K562 (cell line): ENCODE results near the gene COPS6. TPM values are rescaled to one million over a fixed set of nuclear protein-coding genes. Genes with fewer than 3 reads are reported as not detected.
"Not testable (repeated sequence)": the region's sequence is repeated elsewhere in the genome, so short reads cannot be mapped to it uniquely, and the experiment has no call there.

Experiments used
- ATAC-seq: fragments of 200-7000 bp; cut with Tn5 transposase; 3 replicates; pipeline ENCODE4 v1.9.1; 2020; ENCODE audit warnings: moderate library complexity
- BruUV-seq: library from RNA; stranded (reverse); fragments of 400-500 nt; replicated peaks from 2 replicates; lab custom pipeline; 2021; lab: Mats Ljungman, UMichigan
- CTCF ChIA-PET: fragments of 300-600 bp; formaldehyde crosslinking; extraction: SDS; loops from one replicate; lab custom pipeline; 2021; ENCODE audit warnings: low intra/inter-chr PET ratio; lab: Yijun Ruan, JAX
- POLR2A ChIA-PET: fragments of 300-600, 350-650 bp; sonication (Branson Sonifier 250); formaldehyde crosslinking; extraction: SDS; loops from one replicate; lab custom pipeline; 2021; ENCODE audit warnings: antibody characterized with exemption, inconsistent platforms; lab: Yijun Ruan, JAX
- DNase-seq, 4 experiments: peaks; one replicate each; pipeline versions ENCODE4 v3.0.0 to v3.0.0-alpha.2; 2011 to 2018; ENCODE audit warnings: low spot score in 3 of 4, mixed read lengths in 3 of 4; ENCODE audit errors: extremely low read depth in 1 of 4
- FAIRE-seq: peaks from 2 replicates; lab custom pipeline; 2011; peaks lifted over from hg19 to GRCh38; lab: Jason Lieb, UNC
- H2AFZ ChIP-seq: 2 replicates; pipeline ENCODE4 v1.6.0; 2011; ENCODE audit warnings: low read depth, low read length, control low read depth, inconsistent platforms
- H3K27ac ChIP-seq: fragments of 200-600 bp; 3 replicates; pipeline ENCODE4 v1.8.0; 2011; ENCODE audit warnings: low read depth, mild to moderate bottlenecking, control low read depth, inconsistent platforms, low read length, moderate library complexity, mixed read lengths; ENCODE audit errors: extremely low read depth
- H3K27me3 ChIP-seq, 2 experiments: fragments of 300-600 bp in 1 of 2; 2 replicates in 1 of 2; 3 replicates in 1 of 2; pipeline versions ENCODE4 v1.6.0 to v1.8.0; 2011; ENCODE audit warnings: inconsistent platforms in 2 of 2, low read length in 2 of 2, mild to moderate bottlenecking in 1 of 2, mixed read lengths in 1 of 2, moderate library complexity in 1 of 2; ENCODE audit not compliant: control insufficient read depth in 2 of 2, insufficient read depth in 2 of 2
- H3K36me3 ChIP-seq: fragments of 300-600 bp; 3 replicates; pipeline ENCODE4 v1.8.0; 2011; ENCODE audit warnings: mild to moderate bottlenecking, low read length, inconsistent platforms; ENCODE audit not compliant: control insufficient read depth, insufficient read depth
- H3K4me1 ChIP-seq, 2 experiments: fragments of 200-600 bp in 1 of 2; replicated peaks in 1 of 2; 2 replicates in 1 of 2; 3 replicates in 1 of 2; pipeline versions ENCODE4 v1.5.1 to v1.8.0; 2011; ENCODE audit warnings: inconsistent platforms in 2 of 2, low read length in 2 of 2, mild to moderate bottlenecking in 1 of 2, mixed read lengths in 1 of 2, moderate library complexity in 1 of 2; ENCODE audit not compliant: control insufficient read depth in 2 of 2, insufficient read depth in 2 of 2
- H3K4me2 ChIP-seq: 2 replicates; pipeline ENCODE4 v1.6.1; 2011; ENCODE audit warnings: low read length, control low read depth, inconsistent platforms, mixed read lengths; ENCODE audit not compliant: insufficient read depth
- H3K4me3 ChIP-seq: fragments of 200-600 bp; sonication (generic), shearing (Covaris generic); 2 replicates; pipeline ENCODE4 v1.5.1; 2016; ENCODE audit warnings: control low read depth, inconsistent platforms
- H3K79me2 ChIP-seq: fragments of 200-600 bp; 3 replicates; pipeline ENCODE4 v1.8.0; 2011; ENCODE audit warnings: low read length, inconsistent platforms; ENCODE audit not compliant: control insufficient read depth, insufficient read depth
- H3K9ac ChIP-seq, 2 experiments: 2 replicates each; pipeline versions ENCODE4 v1.6.0 to v1.6.1; 2011; ENCODE audit warnings: low read depth in 2 of 2, low read length in 2 of 2, control low read depth in 1 of 2, inconsistent platforms in 1 of 2, mild to moderate bottlenecking in 1 of 2, mixed read lengths in 1 of 2; ENCODE audit not compliant: insufficient read depth in 1 of 2
- H3K9me1 ChIP-seq: one replicate; pipeline ENCODE4 v1.6.0; 2011; ENCODE audit warnings: inconsistent platforms, mild to moderate bottlenecking, low read length, moderate library complexity; ENCODE audit not compliant: control insufficient read depth, insufficient read depth
- H3K9me3 ChIP-seq: replicated peaks from 2 replicates; pipeline ENCODE4 v1.5.1; 2011; ENCODE audit warnings: low read depth, low read length, inconsistent platforms; ENCODE audit not compliant: control insufficient read depth, insufficient read depth
- H4K20me1 ChIP-seq: replicated peaks from 2 replicates; pipeline ENCODE4 v1.6.1; 2011; ENCODE audit warnings: low read length, inconsistent platforms, mixed read lengths; ENCODE audit not compliant: control insufficient read depth, insufficient read depth
- ARID4B ChIP-seq: sonication (generic); formaldehyde crosslinking; IDR thresholded peaks from 2 replicates; pipeline ENCODE4 v1.8.0; 2022; ENCODE audit warnings: mild to moderate bottlenecking, missing genetic modification reagents
- FOXA3 ChIP-seq, 2 experiments: fragments of 450-650 bp in 1 of 2; sonication (generic) in 1 of 2; formaldehyde crosslinking; IDR thresholded peaks in 1 of 2; conservative IDR thresholded peaks in 1 of 2; 2 replicates each; pipeline versions ENCODE4 v1.4.0 to v1.8.0; 2020 to 2022; ENCODE audit warnings: mild to moderate bottlenecking in 2 of 2, missing genetic modification reagents in 1 of 2
- WGBS: fragments of 100-300 bp; shearing (Covaris generic); methylation state at CpG from one replicate; pipeline ENCODE4 v1.1.6; 2016; ENCODE audit warnings: low coverage, mixed read lengths; ENCODE audit not compliant: insufficient coverage; ENCODE audit errors: missing lambda C conversion rate; 5-methylcytosine and 5-hydroxymethylcytosine counted together
- in situ Hi-C: fragments of 300-500 bp; cut with MboI; formaldehyde crosslinking; loops from 4 replicates; pipeline ENCODE4 v1.15.0; 2018; ENCODE audit warnings: inconsistent platforms, mixed read lengths
- intact Hi-C: fragments of 100-400 bp; cut with micrococcal nuclease; formaldehyde crosslinking; loops from 2 replicates; pipeline ENCODE4 v1.14.2; 2022
- polyA plus RNA-seq, 8 experiments: library from polyadenylated mRNA; depleted of rRNA in 4 of 8; stranded (reverse) in 5 of 8; unstranded in 3 of 8; fragments of >200 nt; fragmentation: Nextera tagmentation in 2 of 8; fragmentation: Illumina TruSeq in 1 of 8; extraction: Ambion mirVana in 2 of 8; extraction: Trizol in 1 of 8; gene quantifications; 2 replicates each; pipeline versions ENCODE4 v1.2.1 to v1.2.3, GENCODE V29; 2011 to 2014; ENCODE audit warnings: inconsistent platforms in 1 of 8, missing spikeins in 1 of 8
- total RNA-seq, 7 experiments: library from RNA; depleted of rRNA in 6 of 7; stranded (reverse); fragments of >200 nt in 6 of 7; fragmentation: Illumina TruSeq in 2 of 7; extraction: Trizol in 2 of 7; gene quantifications; 2 replicates each; pipeline versions ENCODE4 v1.2.1 to v1.2.3, GENCODE V29; 2011 to 2021; ENCODE audit warnings: low replicate concordance in 1 of 7

Gene COPS6
- total and polyA plus RNA-seq, 9 of the 15 experiments (the other 6 are each of a cell fraction or from before 2014, with no cell fraction given): 63.0 to 331 (median 168) TPM

- WGBS: 79% methylated on average over 1 of the region's 1 CpG
- POLR2A ChIA-PET: interaction anchor here (0.9 to 1.1 kb wide), 2 partner anchors 11 to 135 kb away, joined by 3 to 4 read pairs; no protein-coding TSS in a partner anchor
- intact Hi-C loops: loop anchor here (2.0 kb wide), 1 partner anchor 211 kb away; the partner anchor contains the start of gene TRIM4
- H3K27ac ChIP-seq, H3K27me3 ChIP-seq, ATAC-seq, H4K20me1 ChIP-seq, BruUV-seq, H3K9me1 ChIP-seq, H3K9ac ChIP-seq, DNase-seq, H3K4me2 ChIP-seq, FAIRE-seq, H3K36me3 ChIP-seq, H3K9me3 ChIP-seq, H3K4me3 ChIP-seq: not testable (repeated sequence)
- TF ChIP-seq ARID4B (CRISPR knock-in tag): 0 out of 2 replicates have a peak, but pooled peaks have one; percentile 18
- peak in 1 of 2 experiments; percentile 75; a peak in 1 of 4 replicates for TF ChIP-seq FOXA3 (CRISPR knock-in tag; conservative IDR thresholded peaks at IDR 0.05 in 1 of 2, IDR thresholded peaks at IDR 0.05 in 1 of 2)
- Histone ChIP-seq H3K79me2 (peaks cover 16% of the 10 kb centered on the region), H3K4me1 (peaks cover 16 to 32% of the 10 kb centered on the region in 2 experiments), H2AFZ (peak overlapping the region; percentile 85; the same call in 1 of the 2 replicates)
- CTCF ChIA-PET: interaction anchor here (0.6 to 4.8 kb wide), 6 partner anchors 13 to 217 kb away, joined by 3 to 54 read pairs (median 8); no protein-coding TSS in a partner anchor
- in situ Hi-C loops: loop anchor here (5.0 kb wide), 2 partner anchors 82 to 217 kb away; no protein-coding TSS in a partner anchor
Measured at GRCh38 chr7:100130220-100130607, 41.4 kb downstream of the COPS6 start.
